Stimulated activated CD8-positive, alpha-beta memory T cell treated with anti-CD3 and anti-CD28 coated beads, Interleukin-4, amount 100 ng/mL, for 24 hours (primary cell): ENCODE measurements around the gene DEUP1.
"Not testable (repeated sequence)": the region's sequence is repeated elsewhere in the genome, so short reads cannot be mapped to it uniquely, and the experiment has no call there.

Source experiments
- DNase-seq: peaks from one replicate; pipeline ENCODE4 v3.0.0-alpha.2; 2020; ENCODE audit warnings: low read depth

Gene DEUP1, protein sequence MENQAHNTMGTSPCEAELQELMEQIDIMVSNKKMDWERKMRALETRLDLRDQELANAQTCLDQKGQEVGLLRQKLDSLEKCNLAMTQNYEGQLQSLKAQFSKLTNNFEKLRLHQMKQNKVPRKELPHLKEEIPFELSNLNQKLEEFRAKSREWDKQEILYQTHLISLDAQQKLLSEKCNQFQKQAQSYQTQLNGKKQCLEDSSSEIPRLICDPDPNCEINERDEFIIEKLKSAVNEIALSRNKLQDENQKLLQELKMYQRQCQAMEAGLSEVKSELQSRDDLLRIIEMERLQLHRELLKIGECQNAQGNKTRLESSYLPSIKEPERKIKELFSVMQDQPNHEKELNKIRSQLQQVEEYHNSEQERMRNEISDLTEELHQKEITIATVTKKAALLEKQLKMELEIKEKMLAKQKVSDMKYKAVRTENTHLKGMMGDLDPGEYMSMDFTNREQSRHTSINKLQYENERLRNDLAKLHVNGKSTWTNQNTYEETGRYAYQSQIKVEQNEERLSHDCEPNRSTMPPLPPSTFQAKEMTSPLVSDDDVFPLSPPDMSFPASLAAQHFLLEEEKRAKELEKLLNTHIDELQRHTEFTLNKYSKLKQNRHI

GRCh38 chr11:93330446-93330984 lies at the start of gene DEUP1:
DEUP1 (plus strand) TSS chr11:93330742; CDS start chr11:93332260, 1,518 bp downstream.
- DNase-seq: no peak

DNA sequence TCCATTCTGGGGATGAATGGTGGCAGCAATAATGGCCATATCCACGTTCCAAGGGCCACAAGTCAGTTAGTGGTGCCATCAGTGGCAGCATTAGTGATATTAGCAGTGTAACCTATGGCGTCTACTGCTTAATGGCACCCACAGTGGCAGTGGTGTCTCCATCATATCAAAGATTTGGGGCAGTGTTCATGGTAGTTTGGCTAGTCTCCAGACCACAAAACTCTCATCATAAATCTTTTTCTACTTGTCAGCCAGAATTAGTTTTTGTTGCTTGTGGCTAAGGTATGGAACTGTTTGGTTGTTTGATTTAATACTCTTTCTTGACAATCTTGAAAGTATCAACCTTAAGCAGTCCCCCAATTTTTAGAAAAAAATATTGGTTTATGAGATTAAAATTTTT lies 45.1 kb upstream of the DEUP1 start:
- DNase-seq: no peak

DNA sequence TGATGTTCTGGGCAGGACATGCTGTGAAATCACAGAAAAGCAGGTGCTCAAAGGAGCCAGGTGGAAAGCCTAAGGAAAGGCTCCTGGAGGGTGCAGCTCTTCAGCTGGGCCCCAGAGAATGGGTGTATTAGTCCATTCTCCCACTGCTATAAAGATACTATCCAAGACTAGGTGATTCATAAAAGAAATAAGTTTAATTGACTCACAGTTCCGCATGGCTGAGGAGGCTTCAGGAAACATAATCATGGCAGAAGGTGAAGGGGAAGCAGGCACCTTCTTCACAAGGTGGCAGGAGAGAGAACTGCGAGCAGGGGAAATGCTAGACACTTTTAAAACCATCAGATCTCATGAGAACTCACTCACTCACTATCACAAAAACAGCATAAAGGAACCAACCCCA lies 43.1 kb upstream of the DEUP1 start:
- no peak for DNase-seq

DNA sequence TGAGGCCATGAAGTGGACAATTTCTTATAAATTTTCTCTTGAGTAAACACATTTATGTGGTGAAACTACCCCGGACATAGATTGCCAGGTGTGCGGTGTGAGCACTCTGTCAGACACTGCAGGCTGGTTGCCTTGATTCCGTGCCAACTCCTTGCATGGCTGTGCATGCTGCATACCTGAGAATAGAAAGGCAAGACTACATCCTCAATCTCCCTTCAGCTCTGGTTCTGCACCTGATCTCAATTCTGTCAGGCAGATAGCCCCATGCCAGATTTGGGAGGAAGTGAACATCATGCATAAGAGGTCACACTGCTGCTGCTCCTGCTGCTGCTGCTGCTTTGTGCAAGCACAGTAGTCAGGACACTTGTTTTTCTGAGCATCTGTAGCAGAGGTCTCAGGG lies 42.5 kb upstream of the DEUP1 start:
- DNase-seq: no peak

DNA sequence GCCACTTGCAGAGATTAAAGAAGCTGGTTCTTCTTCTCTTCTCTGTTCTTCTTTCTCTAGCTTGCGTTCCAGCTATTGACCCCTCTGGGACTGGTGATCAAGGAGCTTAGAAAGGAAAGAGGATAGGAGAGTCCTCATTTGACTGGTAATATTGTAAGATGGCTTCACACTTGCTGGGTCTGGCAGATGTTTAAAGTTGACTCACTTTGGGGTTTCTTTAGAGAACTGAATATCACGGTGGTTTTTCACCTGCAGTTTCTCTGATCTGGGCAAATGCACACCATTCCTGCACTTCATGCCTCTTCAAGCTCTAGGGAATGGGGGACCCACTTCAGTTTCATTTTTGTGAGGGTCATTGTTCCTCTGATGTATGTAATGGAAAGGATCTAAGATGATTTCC lies 41.8 kb upstream of the DEUP1 start:
- no peak for DNase-seq

GRCh38 chr11:93289782-93290463 lies 40.6 kb upstream of the DEUP1 start:
- DNase-seq: no peak

GRCh38 chr11:93291110-93291509 lies 39.4 kb upstream of the DEUP1 start:
- DNase-seq: no peak

DNA sequence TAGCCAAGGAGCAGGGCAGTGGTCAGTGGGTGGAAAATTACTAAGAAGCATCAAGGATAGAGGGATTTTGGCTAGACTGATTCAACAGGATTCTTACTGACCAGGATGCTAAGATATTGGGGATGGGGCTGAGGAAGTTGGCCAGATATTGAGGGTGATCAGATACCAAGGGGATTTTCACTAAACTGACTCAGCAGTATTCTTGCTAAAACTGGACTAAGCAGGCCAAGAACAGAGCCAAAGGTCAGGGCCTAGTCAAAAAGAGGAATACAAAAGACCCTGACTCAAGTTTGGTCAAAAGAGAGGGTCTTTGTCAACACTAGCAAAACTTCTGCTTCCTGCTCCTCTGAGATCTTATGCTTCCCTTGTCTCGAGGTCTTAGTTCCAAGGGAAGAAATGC lies 38.6 kb upstream of the DEUP1 start:
- DNase-seq: no peak

- no peak for DNase-seq
Observed at GRCh38 chr11:93295921-93296575, 34.5 kb upstream of the DEUP1 start.

DNA sequence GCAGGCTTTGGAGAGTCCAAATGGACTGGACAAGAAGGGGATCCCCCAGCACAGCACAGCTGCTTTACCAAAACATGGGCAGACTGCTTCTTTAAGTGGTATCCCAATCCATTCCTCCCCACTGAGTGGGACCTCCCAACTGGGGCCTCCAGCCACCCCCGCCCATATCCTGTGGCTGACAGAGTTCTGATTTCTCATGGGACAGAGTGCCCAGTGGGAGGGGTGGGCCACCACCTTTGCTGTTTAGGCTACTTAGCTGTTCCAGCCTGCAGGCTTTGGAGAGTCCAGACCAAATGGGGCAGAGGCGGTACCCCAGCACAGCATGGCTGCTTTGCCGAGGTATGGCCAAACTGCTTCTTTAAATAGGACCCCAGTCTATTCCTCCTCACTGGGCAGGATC lies 26.9 kb upstream of the DEUP1 start:
- DNase-seq: no peak

DNA sequence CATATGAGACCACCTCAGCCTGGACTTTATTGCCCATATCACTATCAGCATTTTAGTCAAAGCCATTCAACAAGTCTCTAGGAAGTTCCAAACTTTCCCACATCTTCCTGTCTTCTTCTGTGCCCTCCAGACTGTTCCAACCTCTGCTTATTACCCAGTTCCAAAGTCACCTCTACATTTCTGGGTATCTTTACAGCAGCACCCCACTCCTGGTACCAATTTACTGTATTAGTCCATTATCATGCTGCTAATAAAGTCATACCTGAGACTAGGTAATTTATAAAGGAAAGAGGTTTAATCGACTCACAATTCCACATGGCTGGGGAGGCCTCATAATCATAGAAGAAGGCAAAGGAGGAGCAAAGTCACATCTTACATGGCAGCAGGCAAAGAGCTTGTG lies 16.1 kb upstream of the DEUP1 start:
- DNase-seq: not testable (repeated sequence)

GRCh38 chr11:93319224-93319839 lies 11.2 kb upstream of the DEUP1 start:
- DNase-seq: no peak

- DNase-seq: no peak
Observed at GRCh38 chr11:93320230-93320629, 10.3 kb upstream of the DEUP1 start.

- no peak for DNase-seq
Observed at GRCh38 chr11:93322207-93322606, 8.3 kb upstream of the DEUP1 start.

- no peak for DNase-seq
Observed at GRCh38 chr11:93323747-93324146, 6.8 kb upstream of the DEUP1 start.

DNA sequence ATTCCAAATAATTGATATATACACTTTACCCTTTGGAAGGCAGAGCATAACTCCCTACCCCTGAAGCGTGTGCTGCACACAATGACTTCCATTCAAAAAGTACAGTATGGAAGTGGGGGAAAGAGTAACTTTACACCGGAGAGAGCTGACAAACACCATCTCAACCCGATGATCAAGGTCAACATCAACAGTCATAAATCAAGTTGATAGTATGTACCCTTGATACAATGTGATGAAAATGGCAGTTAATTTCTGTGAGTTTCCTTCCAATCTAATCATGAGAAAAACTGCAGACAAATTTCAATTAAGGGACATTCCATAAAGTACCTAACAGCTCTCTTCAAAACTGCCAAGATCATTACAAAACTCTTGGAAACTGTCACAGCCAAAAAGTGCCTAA lies 6.0 kb upstream of the DEUP1 start:
- no peak for DNase-seq

- DNase-seq: no peak
Observed at GRCh38 chr11:93326681-93327080, 3.9 kb upstream of the DEUP1 start.

DNA sequence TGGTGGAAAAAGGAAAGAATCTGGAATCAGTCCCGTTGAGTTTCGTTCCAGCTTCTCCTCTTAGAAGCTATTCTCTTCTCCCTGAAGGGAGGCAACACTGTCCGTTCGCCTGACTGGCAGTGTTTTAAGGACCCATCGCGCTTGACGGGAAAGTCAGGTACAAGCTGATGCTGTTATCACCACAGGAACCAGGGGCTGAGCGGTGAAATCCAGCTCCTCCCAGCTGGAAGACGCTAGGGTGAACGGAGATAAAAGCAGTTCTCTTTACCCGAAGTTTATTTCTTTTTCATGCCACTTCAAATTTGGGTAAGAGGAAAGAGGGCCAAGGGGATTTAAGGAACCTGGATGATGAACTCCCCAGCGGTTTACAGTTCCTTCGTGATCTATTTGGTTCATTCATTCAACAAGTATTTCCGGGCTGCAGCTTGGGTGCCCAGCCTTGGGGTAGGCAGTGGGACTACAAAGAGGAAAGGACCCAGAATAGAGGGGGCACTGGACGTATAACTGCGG lies 551 bp upstream of the DEUP1 start:
- DNase-seq: no peak

DNA sequence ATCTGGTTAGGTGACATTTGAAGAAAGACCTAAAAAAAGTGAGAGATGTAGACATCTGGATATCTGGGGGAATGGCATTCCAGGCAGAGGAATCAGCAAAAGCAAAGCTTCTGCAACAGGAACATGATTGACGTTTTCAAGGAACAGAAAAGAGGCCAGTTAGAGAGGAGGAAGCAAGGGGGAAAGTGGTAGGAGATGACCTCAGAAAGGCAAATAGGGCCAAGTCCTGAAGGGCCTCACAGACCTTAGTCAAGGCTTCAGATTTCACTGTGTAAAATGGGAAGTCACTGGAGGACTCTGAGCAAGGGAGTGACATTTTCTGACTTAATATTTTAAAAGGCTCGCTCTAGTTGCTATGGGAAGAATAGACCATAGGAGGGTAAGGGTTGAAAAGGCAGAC lies 9.7 kb downstream of the DEUP1 start:
- DNase-seq: no peak

GRCh38 chr11:93344855-93345333 lies 14.4 kb downstream of the DEUP1 start:
- no peak for DNase-seq

- no peak for DNase-seq
Observed at GRCh38 chr11:93348930-93349329, 18.4 kb downstream of the DEUP1 start.

DNA sequence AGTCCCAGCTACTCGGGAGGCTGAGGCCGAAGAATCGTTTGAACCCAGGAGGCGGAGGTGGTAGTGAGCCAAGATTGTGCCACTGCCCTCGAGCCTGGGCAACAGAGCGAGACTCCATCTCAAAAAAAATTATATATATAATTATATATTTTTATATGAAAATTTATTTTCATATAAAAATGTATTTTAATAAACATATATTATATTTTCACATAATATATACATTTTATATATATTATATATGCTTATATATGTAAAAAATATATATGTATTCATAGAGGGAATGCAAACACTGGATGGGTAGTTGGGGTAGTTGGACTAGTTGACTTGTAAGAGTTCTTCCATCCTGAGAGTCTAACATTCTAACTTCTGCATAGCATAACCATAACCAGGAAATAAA lies 20.3 kb downstream of the DEUP1 start:
- DNase-seq: no peak
